Neural cell (in vitro differentiated cells): ENCODE results near the gene SPARC. TPM values are rescaled to one million over a fixed set of nuclear protein-coding genes. Genes with fewer than 3 reads are reported as not detected.
A peak's percentile ranks its signal among the peaks of the same experiment; 100 is the strongest.

Source experiments
- H2AFZ ChIP-seq: fragments of 200-600, 300-800 bp; sonication (generic), shearing (Covaris generic); 2 replicates; pipeline ENCODE4 v1.6.0; 2014; ENCODE audit warnings: low read depth, mild to moderate bottlenecking, antibody characterized with exemption, low read length, moderate library complexity
- H3F3A ChIP-seq: fragments of 200-600 bp; shearing (Covaris generic); 2 replicates; pipeline ENCODE4 v1.6.1; 2016; ENCODE audit warnings: mild to moderate bottlenecking, moderate library complexity, mixed read lengths, antibody characterized with exemption, low read length; ENCODE audit not compliant: insufficient read depth, poor library complexity, severe bottlenecking
- H3K27ac ChIP-seq: fragments of 200-600, 300-800 bp; sonication (generic), shearing (Covaris generic); 2 replicates; pipeline ENCODE4 v1.5.1; 2014; ENCODE audit warnings: mild to moderate bottlenecking, low read length, moderate library complexity
- H3K27me3 ChIP-seq: fragments of 300-800, 200-600 bp; sonication (generic), shearing (Covaris generic); 2 replicates; pipeline ENCODE4 v1.6.0; 2014; ENCODE audit warnings: mild to moderate bottlenecking, low read depth, low read length, moderate library complexity; ENCODE audit not compliant: insufficient read depth
- H3K36me3 ChIP-seq: fragments of 300-800, 200-600 bp; sonication (generic), shearing (Covaris generic); 2 replicates; pipeline ENCODE4 v1.5.1; 2014; ENCODE audit warnings: mild to moderate bottlenecking, antibody characterized with exemption, low read length, moderate library complexity; ENCODE audit not compliant: insufficient read depth
- H3K4me2 ChIP-seq: fragments of 300-800, 200-600 bp; sonication (generic), shearing (Covaris generic); 2 replicates; pipeline ENCODE4 v1.6.0; 2014; ENCODE audit warnings: mild to moderate bottlenecking, low read length
- H3K4me3 ChIP-seq: fragments of 300-800, 200-600 bp; sonication (generic), shearing (Covaris generic); 2 replicates; pipeline ENCODE4 v1.5.1; 2014; ENCODE audit warnings: mild to moderate bottlenecking, low read length, moderate library complexity
- H3K79me2 ChIP-seq: fragments of 200-600 bp; shearing (Covaris generic); replicated peaks from 2 replicates; pipeline ENCODE4 v1.6.0; 2014; ENCODE audit warnings: mild to moderate bottlenecking, low read length, moderate library complexity; ENCODE audit not compliant: insufficient read depth
- H3K9ac ChIP-seq: fragments of 300-800, 200-600 bp; sonication (generic), shearing (Covaris generic); 2 replicates; pipeline ENCODE4 v1.6.1; 2016; ENCODE audit warnings: mild to moderate bottlenecking, low read length, mixed read lengths
- H3K9me2 ChIP-seq: fragments of 200-600 bp; shearing (Covaris generic); 2 replicates; pipeline ENCODE4 v1.6.1; 2016; ENCODE audit warnings: mild to moderate bottlenecking, low read length, mixed read lengths; ENCODE audit not compliant: insufficient read depth
- H3K9me3 ChIP-seq: fragments of 200-600, 300-800 bp; sonication (generic), shearing (Covaris generic); 2 replicates; pipeline ENCODE4 v1.6.1; 2016; ENCODE audit warnings: mild to moderate bottlenecking, mixed run types, low read length, moderate library complexity, mixed read lengths
- H4K20me1 ChIP-seq: fragments of 200-600 bp; shearing (Covaris generic); 2 replicates; pipeline ENCODE4 v1.6.1; 2016; ENCODE audit warnings: mild to moderate bottlenecking, mixed run types; ENCODE audit not compliant: insufficient read depth
- CTCF ChIP-seq: fragments of 450-650 bp; IDR thresholded peaks from 2 replicates; pipeline ENCODE4 v1.5.1; 2014; ENCODE audit warnings: antibody characterized with exemption, mild to moderate bottlenecking, moderate library complexity; ENCODE audit not compliant: poor library complexity, severe bottlenecking
- EP300 ChIP-seq: fragments of 450-650 bp; conservative IDR thresholded peaks from 2 replicates; pipeline ENCODE4 v1.6.1; 2014; ENCODE audit warnings: antibody characterized with exemption, mild to moderate bottlenecking, moderate library complexity; ENCODE audit not compliant: poor library complexity, severe bottlenecking
- EZH2 ChIP-seq: fragments of 200-600, 300-800 bp; shearing (Covaris generic), sonication (generic); IDR thresholded peaks from 2 replicates; pipeline ENCODE4 v1.6.1; 2014; ENCODE audit warnings: antibody characterized with exemption, low read length, borderline replicate concordance, mild to moderate bottlenecking; ENCODE audit not compliant: insufficient read depth, poor library complexity, severe bottlenecking
- MXI1 ChIP-seq: fragments of 450-650 bp; conservative IDR thresholded peaks from 2 replicates; pipeline ENCODE4 v1.6.1; 2014; ENCODE audit warnings: antibody characterized with exemption, mild to moderate bottlenecking; ENCODE audit not compliant: poor library complexity, severe bottlenecking
- POLR2AphosphoS5 ChIP-seq: IDR thresholded peaks from 2 replicates; pipeline ENCODE4 v1.6.1; 2012
- RAD21 ChIP-seq: fragments of 450-650 bp; conservative IDR thresholded peaks from 2 replicates; pipeline ENCODE4 v1.6.1; 2014; ENCODE audit warnings: antibody characterized with exemption, mild to moderate bottlenecking, moderate library complexity
- REST ChIP-seq: IDR thresholded peaks from 2 replicates; pipeline ENCODE4 v1.6.1; 2012; ENCODE audit warnings: borderline replicate concordance
- SMC3 ChIP-seq: fragments of 450-650 bp; conservative IDR thresholded peaks from 2 replicates; pipeline ENCODE4 v1.6.1; 2014; ENCODE audit warnings: antibody characterized with exemption, mild to moderate bottlenecking, moderate library complexity; ENCODE audit not compliant: poor library complexity
- TAF1 ChIP-seq: IDR thresholded peaks from 2 replicates; pipeline ENCODE4 v1.6.1; 2012; ENCODE audit warnings: low read depth
- polyA minus RNA-seq: library from RNA; depleted of rRNA, polyadenylated mRNA; stranded (reverse); fragments of >200 nt; gene quantifications from 2 replicates; pipeline ENCODE4 v1.2.3, GENCODE V29; 2014
- polyA plus RNA-seq: library from polyadenylated mRNA; depleted of rRNA; stranded (reverse); fragments of >200 nt; gene quantifications from 2 replicates; pipeline ENCODE4 v1.2.3, GENCODE V29; 2014

SPARC gene
- polyA plus RNA-seq (15.3 and 17.7 TPM in 2 replicates), polyA minus RNA-seq (6.8 and 8.2 TPM in 2 replicates)

GRCh38 chr5:151686674-151687407 is at the start of gene SPARC:
Gene SPARC (minus strand): TSS chr5:151686915. CDS start chr5:151676188, 10,727 bp downstream.
- no peak within 1 kb of the TSS for H3K27ac ChIP-seq
- H3K79me2 ChIP-seq: peaks cover 14% of the 10 kb centered on the region
- TF ChIP-seq SMC3 (no peak), POLR2AphosphoS5 (no peak), REST (no peak), TAF1 (no peak), RAD21 (no peak)
- H3K9me3 ChIP-seq: no peaks in the 10 kb centered on the region
- no peaks in the 10 kb centered on the region for H3F3A ChIP-seq
- no peaks in the 10 kb centered on the region for H3K27me3 ChIP-seq
- H3K4me3 ChIP-seq: peak within 1 kb of the TSS; percentile 61
- H3K36me3 ChIP-seq: no peaks in the 10 kb centered on the region
- H2AFZ ChIP-seq: peak within 1 kb of the TSS; percentile 36
- peak within 1 kb of the TSS; percentile 34 for H3K4me2 ChIP-seq
- peak within 1 kb of the TSS; percentile 27 for H3K9ac ChIP-seq
- no peaks in the 10 kb centered on the region for H4K20me1 ChIP-seq
- no peaks in the 10 kb centered on the region for H3K9me2 ChIP-seq

- H3K27me3 ChIP-seq: no peaks in the 10 kb centered on the region
- H3K79me2 ChIP-seq: no peaks in the 10 kb centered on the region
- TF ChIP-seq POLR2AphosphoS5: no peak
- no peak overlapping the region for H3K4me3 ChIP-seq
- H3K27ac ChIP-seq: no peak overlapping the region
- no peak overlapping the region for H2AFZ ChIP-seq
- no peaks in the 10 kb centered on the region for H3K36me3 ChIP-seq
- H3K4me2 ChIP-seq: no peak overlapping the region
- H3K9me2 ChIP-seq: no peaks in the 10 kb centered on the region
- no peaks in the 10 kb centered on the region for H4K20me1 ChIP-seq
- H3K9ac ChIP-seq: no peak overlapping the region
- no peaks in the 10 kb centered on the region for H3K9me3 ChIP-seq
- no peaks in the 10 kb centered on the region for H3F3A ChIP-seq
Measured at GRCh38 chr5:151735646-151736045, 48.9 kb upstream of the SPARC start.

GRCh38 chr5:151734064-151734408 is 47.3 kb upstream of the SPARC start:
- H3K4me2 ChIP-seq: no peak overlapping the region
- H3K4me3 ChIP-seq: no peak overlapping the region
- H3F3A ChIP-seq: no peaks in the 10 kb centered on the region
- TF ChIP-seq MXI1 (no peak), CTCF (no peak), POLR2AphosphoS5 (no peak), RAD21 (no peak), EP300 (no peak), SMC3 (no peak), EZH2 (no peak), TAF1 (no peak), REST (no peak)
- no peak overlapping the region for H3K9ac ChIP-seq
- no peaks in the 10 kb centered on the region for H3K79me2 ChIP-seq
- no peak overlapping the region for H2AFZ ChIP-seq
- H3K27me3 ChIP-seq: no peaks in the 10 kb centered on the region
- no peaks in the 10 kb centered on the region for H3K9me3 ChIP-seq
- H3K36me3 ChIP-seq: no peaks in the 10 kb centered on the region
- H4K20me1 ChIP-seq: no peaks in the 10 kb centered on the region
- no peaks in the 10 kb centered on the region for H3K9me2 ChIP-seq
- no peak overlapping the region for H3K27ac ChIP-seq
